GM12878 (cell line): ENCODE results near the gene LRRIQ4. TPM values are rescaled to one million over a fixed set of nuclear protein-coding genes. Genes with fewer than 3 reads are reported as not detected.

Source experiments
- ASH2L ChIP-seq: fragments of 300-600, 200-600 bp; sonication (generic); IDR thresholded peaks from 2 replicates; pipeline ENCODE4 v1.6.1; 2017; ENCODE audit warnings: low read depth, mild to moderate bottlenecking, borderline replicate concordance
- ATF7 ChIP-seq: fragments of 450-650 bp; IDR thresholded peaks from 2 replicates; pipeline ENCODE4 v1.6.1; 2016; ENCODE audit warnings: low read depth, mild to moderate bottlenecking
- BACH1 ChIP-seq: fragments of 450-650 bp; IDR thresholded peaks from 2 replicates; pipeline ENCODE4 v1.6.1; 2017; ENCODE audit warnings: mild to moderate bottlenecking, borderline replicate concordance
- BCL11A ChIP-seq: IDR thresholded peaks from 2 replicates; pipeline ENCODE4 v1.6.1; 2011; ENCODE audit warnings: low read depth, low read length
- BRCA1 ChIP-seq: IDR thresholded peaks from 2 replicates; pipeline ENCODE4 v1.6.1; 2011; ENCODE audit warnings: low read depth, low read length, improper control_type of control experiment
- CEBPB ChIP-seq, 2 experiments: fragments of 150-350 bp in 1 of 2; IDR thresholded peaks; 2 replicates each; pipeline ENCODE4 v1.6.1; 2012 to 2014; ENCODE audit warnings: low read depth in 2 of 2, low read length in 2 of 2, borderline replicate concordance in 1 of 2, inconsistent platforms in 1 of 2
- CREB1 ChIP-seq: IDR thresholded peaks from 2 replicates; pipeline ENCODE4 v1.6.1; 2012; ENCODE audit warnings: low read depth, mild to moderate bottlenecking, inconsistent platforms
- E2F4 ChIP-seq: IDR thresholded peaks from 2 replicates; pipeline ENCODE4 v1.6.1; 2012; ENCODE audit warnings: low read depth, low read length, improper control_type of control experiment
- HDGF ChIP-seq: fragments of 450-650 bp; IDR thresholded peaks from 2 replicates; pipeline ENCODE4 v1.6.1; 2016; ENCODE audit warnings: antibody characterized with exemption
- IKZF1 ChIP-seq: fragments of 450-650 bp; conservative IDR thresholded peaks from 2 replicates; pipeline ENCODE4 v1.6.1; 2017; ENCODE audit warnings: antibody characterized with exemption, mild to moderate bottlenecking
- JUND ChIP-seq: IDR thresholded peaks from 2 replicates; pipeline ENCODE4 v1.6.1; 2012; ENCODE audit warnings: low read depth, mild to moderate bottlenecking, low read length, improper control_type of control experiment, moderate library complexity
- PML ChIP-seq: IDR thresholded peaks from 2 replicates; pipeline ENCODE4 v1.6.1; 2012; ENCODE audit warnings: low read length, inconsistent platforms
- POLR2AphosphoS2 ChIP-seq: IDR thresholded peaks from 2 replicates; pipeline ENCODE4 v1.6.1; 2011; ENCODE audit warnings: low read depth, mild to moderate bottlenecking, low read length, improper control_type of control experiment, moderate library complexity
- SIX5 ChIP-seq: IDR thresholded peaks from 2 replicates; pipeline ENCODE4 v1.6.1; 2011; ENCODE audit warnings: mild to moderate bottlenecking, low read depth, low read length, moderate library complexity; ENCODE audit not compliant: severe bottlenecking
- SRF ChIP-seq, 2 experiments: IDR thresholded peaks; 2 replicates each; pipeline ENCODE4 v1.6.1; 2011; ENCODE audit warnings: low read depth in 2 of 2, low read length in 2 of 2, mild to moderate bottlenecking in 1 of 2, moderate library complexity in 1 of 2
- STAT1 ChIP-seq: fragments of 450-650 bp; conservative IDR thresholded peaks from 2 replicates; pipeline ENCODE4 v1.6.1; 2014; ENCODE audit warnings: antibody characterized with exemption, mild to moderate bottlenecking
- TAF1 ChIP-seq: IDR thresholded peaks from 2 replicates; pipeline ENCODE4 v1.6.1; 2011; ENCODE audit warnings: mild to moderate bottlenecking, low read depth, low read length, borderline replicate concordance
- TCF7 ChIP-seq: IDR thresholded peaks from 2 replicates; pipeline ENCODE4 v1.6.1; 2014; ENCODE audit warnings: antibody characterized with exemption, borderline replicate concordance
- WRNIP1 ChIP-seq: IDR thresholded peaks from 2 replicates; pipeline ENCODE4 v1.6.1; 2011; ENCODE audit warnings: low read depth, low read length, improper control_type of control experiment, borderline replicate concordance
- ZNF207 ChIP-seq: fragments of 450-650 bp; IDR thresholded peaks from 2 replicates; pipeline ENCODE4 v1.6.1; 2014; ENCODE audit warnings: antibody characterized with exemption, mild to moderate bottlenecking, borderline replicate concordance
- ZNF622 ChIP-seq: fragments of 450-650 bp; IDR thresholded peaks from 2 replicates; pipeline ENCODE4 v1.6.1; 2017; ENCODE audit warnings: mild to moderate bottlenecking, inconsistent platforms
- polyA plus RNA-seq, 11 experiments: library from polyadenylated mRNA; depleted of rRNA in 4 of 11; unstranded in 6 of 11; stranded (reverse) in 5 of 11; fragments of >200 nt; fragmentation: Nextera tagmentation in 4 of 11; fragmentation: Illumina TruSeq in 1 of 11; extraction: Ambion mirVana in 4 of 11; extraction: Trizol in 1 of 11; gene quantifications; 1 replicate in 1 of 11; 2 replicates in 10 of 11; pipeline versions ENCODE4 v1.2.1 to v1.2.3, GENCODE V29; 2011 to 2016; ENCODE audit warnings: inconsistent platforms in 2 of 11, missing spikeins in 2 of 11, low read depth in 1 of 11
- total RNA-seq, 4 experiments: library from RNA; depleted of rRNA in 3 of 4; stranded (reverse); fragments of >200 nt in 3 of 4; fragmentation: Illumina TruSeq in 1 of 4; extraction: Trizol in 1 of 4; gene quantifications; 2 replicates each; pipeline versions ENCODE4 v1.2.1 to v1.2.3, GENCODE V29; 2013 to 2021
- TF ChIP-seq, protein P1 (sequence below): fragments of 450-650 bp; IDR thresholded peaks from 2 replicates; pipeline ENCODE4 v1.6.1; 2016; ENCODE audit warnings: mild to moderate bottlenecking, moderate library complexity, borderline replicate concordance
- TF ChIP-seq, protein P2 (sequence below): IDR thresholded peaks from 2 replicates; pipeline ENCODE4 v1.6.1; 2011; ENCODE audit warnings: low read depth, low read length, improper control_type of control experiment, borderline replicate concordance
- TF ChIP-seq, protein P3 (sequence below): IDR thresholded peaks from 2 replicates; pipeline ENCODE4 v1.6.1; 2012; ENCODE audit warnings: low read depth, low read length, improper control_type of control experiment

LRRIQ4 gene
- total and polyA plus RNA-seq, 10 of the 15 experiments (the other 5 are each of a cell fraction or from before 2014, with no cell fraction given): 0.06 to 0.21 (median 0.14) TPM; not detected in 3

DNA sequence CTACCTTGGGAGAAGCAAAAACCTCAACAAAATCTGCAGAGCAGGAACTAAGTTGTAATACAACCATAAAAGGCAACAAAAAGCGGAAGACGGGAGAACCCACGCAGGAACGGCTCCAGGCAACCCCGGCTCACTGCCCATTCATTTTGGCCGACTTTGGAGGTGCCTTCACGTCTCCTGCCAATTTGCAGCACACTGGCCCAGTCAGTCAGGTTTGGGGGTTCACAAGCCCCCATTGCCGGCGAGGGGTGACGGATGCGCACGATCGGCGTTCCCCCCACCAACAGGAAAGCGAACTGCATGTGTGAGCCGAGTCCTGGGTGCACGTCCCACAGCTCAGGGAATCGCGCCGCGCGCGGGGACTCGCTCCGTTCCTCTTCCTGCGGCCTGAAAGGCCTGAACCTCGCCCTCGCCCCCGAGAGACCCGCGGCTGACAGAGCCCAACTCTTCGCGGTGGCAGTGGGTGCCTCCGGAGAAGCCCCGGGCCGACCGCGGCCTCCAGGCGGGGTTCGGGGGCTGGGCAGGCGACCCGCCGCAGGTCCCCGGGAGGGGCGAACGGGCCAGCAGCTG is 48.3 kb upstream of the LRRIQ4 start (continued):
- TF ChIP-seq, protein P1, sequence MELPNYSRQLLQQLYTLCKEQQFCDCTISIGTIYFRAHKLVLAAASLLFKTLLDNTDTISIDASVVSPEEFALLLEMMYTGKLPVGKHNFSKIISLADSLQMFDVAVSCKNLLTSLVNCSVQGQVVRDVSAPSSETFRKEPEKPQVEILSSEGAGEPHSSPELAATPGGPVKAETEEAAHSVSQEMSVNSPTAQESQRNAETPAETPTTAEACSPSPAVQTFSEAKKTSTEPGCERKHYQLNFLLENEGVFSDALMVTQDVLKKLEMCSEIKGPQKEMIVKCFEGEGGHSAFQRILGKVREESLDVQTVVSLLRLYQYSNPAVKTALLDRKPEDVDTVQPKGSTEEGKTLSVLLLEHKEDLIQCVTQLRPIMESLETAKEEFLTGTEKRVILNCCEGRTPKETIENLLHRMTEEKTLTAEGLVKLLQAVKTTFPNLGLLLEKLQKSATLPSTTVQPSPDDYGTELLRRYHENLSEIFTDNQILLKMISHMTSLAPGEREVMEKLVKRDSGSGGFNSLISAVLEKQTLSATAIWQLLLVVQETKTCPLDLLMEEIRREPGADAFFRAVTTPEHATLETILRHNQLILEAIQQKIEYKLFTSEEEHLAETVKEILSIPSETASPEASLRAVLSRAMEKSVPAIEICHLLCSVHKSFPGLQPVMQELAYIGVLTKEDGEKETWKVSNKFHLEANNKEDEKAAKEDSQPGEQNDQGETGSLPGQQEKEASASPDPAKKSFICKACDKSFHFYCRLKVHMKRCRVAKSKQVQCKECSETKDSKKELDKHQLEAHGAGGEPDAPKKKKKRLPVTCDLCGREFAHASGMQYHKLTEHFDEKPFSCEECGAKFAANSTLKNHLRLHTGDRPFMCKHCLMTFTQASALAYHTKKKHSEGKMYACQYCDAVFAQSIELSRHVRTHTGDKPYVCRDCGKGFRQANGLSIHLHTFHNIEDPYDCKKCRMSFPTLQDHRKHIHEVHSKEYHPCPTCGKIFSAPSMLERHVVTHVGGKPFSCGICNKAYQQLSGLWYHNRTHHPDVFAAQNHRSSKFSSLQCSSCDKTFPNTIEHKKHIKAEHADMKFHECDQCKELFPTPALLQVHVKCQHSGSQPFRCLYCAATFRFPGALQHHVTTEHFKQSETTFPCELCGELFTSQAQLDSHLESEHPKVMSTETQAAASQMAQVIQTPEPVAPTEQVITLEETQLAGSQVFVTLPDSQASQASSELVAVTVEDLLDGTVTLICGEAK: no peak
- TF ChIP-seq, protein P2, sequence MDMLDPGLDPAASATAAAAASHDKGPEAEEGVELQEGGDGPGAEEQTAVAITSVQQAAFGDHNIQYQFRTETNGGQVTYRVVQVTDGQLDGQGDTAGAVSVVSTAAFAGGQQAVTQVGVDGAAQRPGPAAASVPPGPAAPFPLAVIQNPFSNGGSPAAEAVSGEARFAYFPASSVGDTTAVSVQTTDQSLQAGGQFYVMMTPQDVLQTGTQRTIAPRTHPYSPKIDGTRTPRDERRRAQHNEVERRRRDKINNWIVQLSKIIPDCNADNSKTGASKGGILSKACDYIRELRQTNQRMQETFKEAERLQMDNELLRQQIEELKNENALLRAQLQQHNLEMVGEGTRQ: no peak
- 0 out of 2 replicates have a peak, but pooled peaks have one; percentile 34 for TF ChIP-seq TAF1
- 0 out of 2 replicates have a peak, but pooled peaks have one; percentile 26 for TF ChIP-seq JUND
- TF ChIP-seq SRF (IDR thresholded peaks at IDR 0.05; ENCODE audit: low read depth in 2 of 2, low read length in 2 of 2): peak; percentile 97 to 99
- TF ChIP-seq, protein P3, sequence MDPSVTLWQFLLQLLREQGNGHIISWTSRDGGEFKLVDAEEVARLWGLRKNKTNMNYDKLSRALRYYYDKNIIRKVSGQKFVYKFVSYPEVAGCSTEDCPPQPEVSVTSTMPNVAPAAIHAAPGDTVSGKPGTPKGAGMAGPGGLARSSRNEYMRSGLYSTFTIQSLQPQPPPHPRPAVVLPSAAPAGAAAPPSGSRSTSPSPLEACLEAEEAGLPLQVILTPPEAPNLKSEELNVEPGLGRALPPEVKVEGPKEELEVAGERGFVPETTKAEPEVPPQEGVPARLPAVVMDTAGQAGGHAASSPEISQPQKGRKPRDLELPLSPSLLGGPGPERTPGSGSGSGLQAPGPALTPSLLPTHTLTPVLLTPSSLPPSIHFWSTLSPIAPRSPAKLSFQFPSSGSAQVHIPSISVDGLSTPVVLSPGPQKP: peak; percentile 99
- TF ChIP-seq IKZF1: 0 out of 2 replicates have a peak, but pooled peaks have one; percentile 64
- peak; percentile 53; the same call in 1 of the 2 replicates for TF ChIP-seq CREB1
- no peak for TF ChIP-seq SIX5
- TF ChIP-seq E2F4: no peak
- no peak for TF ChIP-seq TCF7
- 0 out of 2 replicates have a peak, but pooled peaks have one; percentile 30 for TF ChIP-seq STAT1
- peak; percentile 34; the same call in 1 of the 2 replicates for TF ChIP-seq ZNF207
- TF ChIP-seq ATF7: no peak
- TF ChIP-seq CEBPB (IDR thresholded peaks at IDR 0.05; ENCODE audit: borderline replicate concordance in 1 of 2, low read depth in 2 of 2, low read length in 2 of 2): no peak
- 0 out of 2 replicates have a peak, but pooled peaks have one; percentile 68 for TF ChIP-seq BACH1
- peak; percentile 61; the same call in 1 of the 2 replicates for TF ChIP-seq HDGF
- no peak for TF ChIP-seq ZNF622
- no peak for TF ChIP-seq BRCA1
- TF ChIP-seq WRNIP1: no peak
- 0 out of 2 replicates have a peak, but pooled peaks have one; percentile 41 for TF ChIP-seq ASH2L
- 0 out of 2 replicates have a peak, but pooled peaks have one; percentile 40 for TF ChIP-seq POLR2AphosphoS2
- TF ChIP-seq BCL11A: no peak
- TF ChIP-seq PML: 0 out of 2 replicates have a peak, but pooled peaks have one; percentile 44
